Measurements from ENCODE around the gene PCDHB6.
"Not testable (repeated sequence)": the region's sequence is repeated elsewhere in the genome, so short reads cannot be mapped to it uniquely, and the experiment has no call there.

Gene PCDHB6

GRCh38 chr5:141172381-141173204 is 22.7 kb downstream of the PCDHB6 start, which contains the start of gene PCDHB7:
PCDHB7 (plus strand) TSS chr5:141172644; CDS start chr5:141172836, 192 bp downstream.
- DNase-seq (ENCODE audit: low read depth) = no peak

- not testable (repeated sequence) for DNase-seq (ENCODE audit: low read depth)
Observed at GRCh38 chr5:141174291-141175104, 24.6 kb downstream of the PCDHB6 start.

- DNase-seq (ENCODE audit: low read depth) = no peak
Observed at GRCh38 chr5:141175933-141176332, 26.1 kb downstream of the PCDHB6 start.

- DNase-seq (ENCODE audit: low read depth) = not testable (repeated sequence)
Observed at GRCh38 chr5:141177577-141178191, 27.8 kb downstream of the PCDHB6 start, which contains the start of gene PCDHB8. PCDHB8 (plus strand) TSS chr5:141177790; CDS start chr5:141178035, 245 bp downstream.

- not testable (repeated sequence) for DNase-seq (ENCODE audit: low read depth)
Observed at GRCh38 chr5:141179371-141179770, 29.5 kb downstream of the PCDHB6 start.

- DNase-seq (ENCODE audit: low read depth) = not testable (repeated sequence)
Observed at GRCh38 chr5:141179876-141180275, 30.0 kb downstream of the PCDHB6 start.

- DNase-seq (ENCODE audit: low read depth) = no peak
Observed at GRCh38 chr5:141180313-141180712, 30.5 kb downstream of the PCDHB6 start.

GRCh38 chr5:141182248-141182647 is 32.4 kb downstream of the PCDHB6 start, which contains the start of gene PCDHB16:
PCDHB16 (plus strand) TSS chr5:141182387; CDS start chr5:141182560, 173 bp downstream.
- no peak for DNase-seq (ENCODE audit: low read depth)

- DNase-seq (ENCODE audit: low read depth) = not testable (repeated sequence)
Observed at GRCh38 chr5:141184117-141184855, 34.4 kb downstream of the PCDHB6 start.

GRCh38 chr5:141186897-141187512 is 37.1 kb downstream of the PCDHB6 start, which contains the start of gene PCDHB9:
PCDHB9 (plus strand) TSS chr5:141187161; CDS start chr5:141187319, 158 bp downstream.
- no peak for DNase-seq (ENCODE audit: low read depth)

- DNase-seq (ENCODE audit: low read depth) = not testable (repeated sequence)
Observed at GRCh38 chr5:141188682-141189081, 38.8 kb downstream of the PCDHB6 start.

GRCh38 chr5:141189131-141189530 is 39.3 kb downstream of the PCDHB6 start:
- not testable (repeated sequence) for DNase-seq (ENCODE audit: low read depth)

- no peak for DNase-seq (ENCODE audit: low read depth)
Observed at GRCh38 chr5:141192110-141192725, 42.4 kb downstream of the PCDHB6 start, which contains the start of gene PCDHB10. PCDHB10 (plus strand) TSS chr5:141192353; CDS start chr5:141192553, 200 bp downstream.

GRCh38 chr5:141194332-141194731 is 44.5 kb downstream of the PCDHB6 start:
- DNase-seq (ENCODE audit: low read depth) = not testable (repeated sequence)

- DNase-seq (ENCODE audit: low read depth) = no peak
Observed at GRCh38 chr5:141196363-141196762, 46.5 kb downstream of the PCDHB6 start.

GRCh38 chr5:141199359-141200235 is 49.7 kb downstream of the PCDHB6 start, which contains the start of gene PCDHB11:
PCDHB11 (plus strand) TSS chr5:141199627; CDS start chr5:141199775, 148 bp downstream.
- DNase-seq (ENCODE audit: low read depth) = no peak

- DNase-seq (ENCODE audit: low read depth) = not testable (repeated sequence)
Observed at GRCh38 chr5:141201126-141201525, 51.3 kb downstream of the PCDHB6 start.

GRCh38 chr5:141201646-141202045 is 51.8 kb downstream of the PCDHB6 start:
- DNase-seq (ENCODE audit: low read depth) = not testable (repeated sequence)
